Measurements from ENCODE around the gene ABCC1.

DNA sequence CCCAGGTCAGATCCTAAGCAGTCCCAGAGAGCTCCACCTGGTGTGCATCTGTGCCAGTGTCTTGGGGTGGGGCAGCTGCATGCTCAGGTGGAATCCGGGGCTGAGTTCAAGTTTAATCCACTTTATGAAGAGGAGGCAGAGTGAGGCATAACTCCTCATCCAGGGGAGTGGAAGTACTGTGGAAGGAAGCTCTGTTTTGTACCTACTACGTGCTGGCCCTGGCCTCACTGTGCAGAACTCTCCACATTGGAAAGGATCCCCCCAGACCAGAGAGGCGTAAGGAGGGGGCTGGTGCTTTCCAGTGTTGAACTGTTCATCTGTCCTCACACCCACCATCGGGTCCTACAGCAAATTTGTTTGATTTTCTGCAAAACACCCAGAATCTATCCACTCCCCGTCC, 195.9 kb downstream of the ABCC1 start:
- TF ChIP-seq, protein P1, sequence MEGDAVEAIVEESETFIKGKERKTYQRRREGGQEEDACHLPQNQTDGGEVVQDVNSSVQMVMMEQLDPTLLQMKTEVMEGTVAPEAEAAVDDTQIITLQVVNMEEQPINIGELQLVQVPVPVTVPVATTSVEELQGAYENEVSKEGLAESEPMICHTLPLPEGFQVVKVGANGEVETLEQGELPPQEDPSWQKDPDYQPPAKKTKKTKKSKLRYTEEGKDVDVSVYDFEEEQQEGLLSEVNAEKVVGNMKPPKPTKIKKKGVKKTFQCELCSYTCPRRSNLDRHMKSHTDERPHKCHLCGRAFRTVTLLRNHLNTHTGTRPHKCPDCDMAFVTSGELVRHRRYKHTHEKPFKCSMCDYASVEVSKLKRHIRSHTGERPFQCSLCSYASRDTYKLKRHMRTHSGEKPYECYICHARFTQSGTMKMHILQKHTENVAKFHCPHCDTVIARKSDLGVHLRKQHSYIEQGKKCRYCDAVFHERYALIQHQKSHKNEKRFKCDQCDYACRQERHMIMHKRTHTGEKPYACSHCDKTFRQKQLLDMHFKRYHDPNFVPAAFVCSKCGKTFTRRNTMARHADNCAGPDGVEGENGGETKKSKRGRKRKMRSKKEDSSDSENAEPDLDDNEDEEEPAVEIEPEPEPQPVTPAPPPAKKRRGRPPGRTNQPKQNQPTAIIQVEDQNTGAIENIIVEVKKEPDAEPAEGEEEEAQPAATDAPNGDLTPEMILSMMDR (conservative IDR thresholded peaks at IDR 0.05; ENCODE audit: low read depth, low read length) = no peak
- TF ChIP-seq EZH2 (IDR thresholded peaks at IDR 0.05; ENCODE audit: low read length, unreplicated experiment) (no peak), EZH2phosphoT487 (IDR thresholded peaks at IDR 0.05; ENCODE audit: borderline replicate concordance, low read length) (no peak)

Data from PC-3 (cell line).